ENCODE results near the gene CHP2. TPM values are rescaled to one million over a fixed set of nuclear protein-coding genes. Genes with fewer than 3 reads are reported as not detected.

CHP2 gene
- total and polyA plus RNA-seq, 4 experiments from 2014 or later = not detected

GRCh38 chr16:23785842-23786241 is 31.0 kb downstream of the CHP2 start:
- Mint-ChIP-seq H3K4me1 (no peaks in the 10 kb centered on the region), H3K36me3 (no peaks in the 10 kb centered on the region), H3K4me3 (no peak overlapping the region), H3K9me3 (peaks cover 0 to 2% (median 0%) of the 10 kb centered on the region in 8 donors), H3K27ac (peak overlapping the region in 1 of 7 donors; percentile 48), H3K27me3 (peaks cover 4 to 21% of the 10 kb centered on the region in 2 donors)
- CTCF ChIA-PET (ENCODE audit: partially characterized antibody) = no interaction called here
- Histone ChIP-seq H3K4me3 (ENCODE audit: low read length in 2 of 2) (no peak overlapping the region), H3K36me3 (ENCODE audit: insufficient read depth, low read length) (no peaks in the 10 kb centered on the region), H3K9me3 (ENCODE audit: control insufficient read depth in 1 of 2, low read length in 2 of 2) (no peaks in the 10 kb centered on the region), H3K4me1 (ENCODE audit: insufficient read depth, low read length) (no peaks in the 10 kb centered on the region), H3K27me3 (ENCODE audit: insufficient read depth, low read length) (no peaks in the 10 kb centered on the region), H3K27ac (ENCODE audit: low read depth, low read length) (no peak overlapping the region)
- intact Hi-C loops (cut with micrococcal nuclease) = no loop called here
- POLR2A ChIA-PET (ENCODE audit: partially characterized antibody) = no interaction called here
- DNase-seq = no peak

GRCh38 chr16:23786964-23787561 is 32.2 kb downstream of the CHP2 start:
- Histone ChIP-seq H3K4me1 (ENCODE audit: insufficient read depth, low read length) (no peaks in the 10 kb centered on the region), H3K27ac (ENCODE audit: low read depth, low read length) (no peak overlapping the region), H3K4me3 (ENCODE audit: low read length in 2 of 2) (no peak overlapping the region), H3K36me3 (ENCODE audit: insufficient read depth, low read length) (no peaks in the 10 kb centered on the region), H3K27me3 (ENCODE audit: insufficient read depth, low read length) (no peaks in the 10 kb centered on the region), H3K9me3 (ENCODE audit: control insufficient read depth in 1 of 2, low read length in 2 of 2) (no peaks in the 10 kb centered on the region)
- intact Hi-C loops (cut with micrococcal nuclease) = no loop called here
- ChIA-PET CTCF (ENCODE audit: partially characterized antibody) (no interaction called here), POLR2A (ENCODE audit: partially characterized antibody) (interaction anchor here (0.7 kb wide), 1 partner anchor 32 kb away, joined by 3 read pairs; no protein-coding TSS in a partner anchor)
- Mint-ChIP-seq H3K36me3 (no peaks in the 10 kb centered on the region), H3K27ac (no peak overlapping the region), H3K4me3 (no peak overlapping the region), H3K9me3 (peaks cover 0 to 2% (median 0%) of the 10 kb centered on the region in 8 donors), H3K4me1 (no peaks in the 10 kb centered on the region), H3K27me3 (peaks cover 4 to 19% of the 10 kb centered on the region in 2 donors)
- no peak for DNase-seq

- POLR2A ChIA-PET (ENCODE audit: partially characterized antibody) = no interaction called here
- H3K4me3 Mint-ChIP-seq = no peak overlapping the region
Measured at GRCh38 chr16:23788685-23789084, 33.9 kb downstream of the CHP2 start.

GRCh38 chr16:23795378-23795777 is 40.6 kb downstream of the CHP2 start:
- Mint-ChIP-seq H3K9me3 (no peaks in the 10 kb centered on the region), H3K27ac (peak overlapping the region in 1 of 7 donors; percentile 19)
- CTCF ChIA-PET (ENCODE audit: partially characterized antibody) = interaction anchor here (1.5 kb wide), 1 partner anchor 13 kb away, joined by 3 read pairs; no protein-coding TSS in a partner anchor

More at GRCh38 chr16:23788685-23789084, 33.9 kb downstream of the CHP2 start:
- no peaks in the 10 kb centered on the region for H3K4me1 ChIP-seq (ENCODE audit: insufficient read depth, low read length)
- CTCF ChIA-PET (ENCODE audit: partially characterized antibody) = no interaction called here
- no peaks in the 10 kb centered on the region for H3K9me3 ChIP-seq (ENCODE audit: control insufficient read depth in 1 of 2, low read length in 2 of 2)
- no peak for DNase-seq
- H3K27me3 Mint-ChIP-seq = peaks cover 4 to 13% of the 10 kb centered on the region in 2 donors
- no peaks in the 10 kb centered on the region for H3K4me1 Mint-ChIP-seq
- peaks cover 0 to 2% (median 0%) of the 10 kb centered on the region in 8 donors for H3K9me3 Mint-ChIP-seq
- no peak overlapping the region for H3K4me3 ChIP-seq (ENCODE audit: low read length in 2 of 2)
- no peak overlapping the region for H3K27ac ChIP-seq (ENCODE audit: low read depth, low read length)
- no peaks in the 10 kb centered on the region for H3K36me3 ChIP-seq (ENCODE audit: insufficient read depth, low read length)
- no peak overlapping the region for H3K27ac Mint-ChIP-seq
- intact Hi-C loops (cut with micrococcal nuclease) = no loop called here
- no peaks in the 10 kb centered on the region for H3K36me3 Mint-ChIP-seq
- no peaks in the 10 kb centered on the region for H3K27me3 ChIP-seq (ENCODE audit: insufficient read depth, low read length)

GRCh38 chr16:23796941-23797340 is 42.1 kb downstream of the CHP2 start:
- Histone ChIP-seq H3K4me3 (ENCODE audit: low read length in 2 of 2) (no peak overlapping the region), H3K27me3 (ENCODE audit: insufficient read depth, low read length) (no peaks in the 10 kb centered on the region), H3K9me3 (ENCODE audit: control insufficient read depth in 1 of 2, low read length in 2 of 2) (no peaks in the 10 kb centered on the region), H3K27ac (ENCODE audit: low read depth, low read length) (no peak overlapping the region), H3K36me3 (ENCODE audit: insufficient read depth, low read length) (no peaks in the 10 kb centered on the region), H3K4me1 (ENCODE audit: insufficient read depth, low read length) (no peaks in the 10 kb centered on the region)
- ChIA-PET CTCF (ENCODE audit: partially characterized antibody) (interaction anchor here (0.7 to 3.3 kb wide), 4 partner anchors 213 to 708 kb away, joined by 3 to 24 read pairs (median 11); no protein-coding TSS in a partner anchor), POLR2A (ENCODE audit: partially characterized antibody) (no interaction called here)
- DNase-seq = no peak
- Mint-ChIP-seq H3K27ac (no peak overlapping the region), H3K4me1 (peaks cover 0 to 3% (median 0%) of the 10 kb centered on the region in 4 donors), H3K9me3 (no peaks in the 10 kb centered on the region), H3K36me3 (no peaks in the 10 kb centered on the region), H3K27me3 (no peaks in the 10 kb centered on the region), H3K4me3 (no peak overlapping the region)
- intact Hi-C loops (cut with micrococcal nuclease) = no loop called here

More at GRCh38 chr16:23795378-23795777, 40.6 kb downstream of the CHP2 start:
- H3K36me3 ChIP-seq (ENCODE audit: insufficient read depth, low read length) = no peaks in the 10 kb centered on the region
- Mint-ChIP-seq H3K4me3 (no peak overlapping the region), H3K27me3 (no peaks in the 10 kb centered on the region), H3K4me1 (peaks cover 0 to under 1% (median 0%) of the 10 kb centered on the region in 4 donors), H3K36me3 (no peaks in the 10 kb centered on the region)
- intact Hi-C loops (cut with micrococcal nuclease) = no loop called here
- H3K9me3 ChIP-seq (ENCODE audit: control insufficient read depth in 1 of 2, low read length in 2 of 2) = no peaks in the 10 kb centered on the region
- no peaks in the 10 kb centered on the region for H3K27me3 ChIP-seq (ENCODE audit: insufficient read depth, low read length)
- POLR2A ChIA-PET (ENCODE audit: partially characterized antibody) = no interaction called here
- DNase-seq = no peak
- no peak overlapping the region for H3K27ac ChIP-seq (ENCODE audit: low read depth, low read length)
- no peaks in the 10 kb centered on the region for H3K4me1 ChIP-seq (ENCODE audit: insufficient read depth, low read length)
- no peak overlapping the region for H3K4me3 ChIP-seq (ENCODE audit: low read length in 2 of 2)

- H3K27me3 Mint-ChIP-seq = no peaks in the 10 kb centered on the region
- no peaks in the 10 kb centered on the region for H3K9me3 ChIP-seq (ENCODE audit: control insufficient read depth in 1 of 2, low read length in 2 of 2)
- CTCF ChIA-PET (ENCODE audit: partially characterized antibody) = interaction anchor here (0.7 to 12.2 kb wide), 17 partner anchors 27 to 703 kb away, joined by 3 to 472 read pairs (median 4); no protein-coding TSS in a partner anchor
- H3K4me1 ChIP-seq (ENCODE audit: insufficient read depth, low read length) = peaks cover 9% of the 10 kb centered on the region
- H3K4me1 Mint-ChIP-seq = peaks cover 8 to 11% (median 10%) of the 10 kb centered on the region in 4 donors
- intact Hi-C loops (cut with micrococcal nuclease) = loop anchor here (5.0 kb wide), 2 partner anchors 61 to 76 kb away; no protein-coding TSS in a partner anchor
- H3K27ac Mint-ChIP-seq = no peak overlapping the region
- H3K36me3 Mint-ChIP-seq = no peaks in the 10 kb centered on the region
- H3K9me3 Mint-ChIP-seq = no peaks in the 10 kb centered on the region
- H3K4me3 Mint-ChIP-seq = no peak overlapping the region
- H3K27me3 ChIP-seq (ENCODE audit: insufficient read depth, low read length) = no peaks in the 10 kb centered on the region
- peak; percentile 64 to 70 (median 66) for DNase-seq
- H3K27ac ChIP-seq (ENCODE audit: low read depth, low read length) = no peak overlapping the region
- no peak overlapping the region for H3K4me3 ChIP-seq (ENCODE audit: low read length in 2 of 2)
- POLR2A ChIA-PET (ENCODE audit: partially characterized antibody) = interaction anchor here (5.1 kb wide), 1 partner anchor 209 kb away, joined by 31 read pairs; no protein-coding TSS in a partner anchor
- H3K36me3 ChIP-seq (ENCODE audit: insufficient read depth, low read length) = no peaks in the 10 kb centered on the region
Measured at GRCh38 chr16:23801378-23801777, 46.6 kb downstream of the CHP2 start.

- Histone ChIP-seq H3K4me3 (ENCODE audit: low read length in 2 of 2) (no peak overlapping the region), H3K27me3 (ENCODE audit: insufficient read depth, low read length) (no peaks in the 10 kb centered on the region), H3K9me3 (ENCODE audit: control insufficient read depth in 1 of 2, low read length in 2 of 2) (no peaks in the 10 kb centered on the region), H3K27ac (ENCODE audit: low read depth, low read length) (no peak overlapping the region), H3K4me1 (ENCODE audit: insufficient read depth, low read length) (peaks cover 9% of the 10 kb centered on the region), H3K36me3 (ENCODE audit: insufficient read depth, low read length) (no peaks in the 10 kb centered on the region)
- peak overlapping the region in 1 of 7 donors; percentile 54 for H3K27ac Mint-ChIP-seq
- peaks cover 8 to 11% (median 10%) of the 10 kb centered on the region in 4 donors for H3K4me1 Mint-ChIP-seq
- CTCF ChIA-PET (ENCODE audit: partially characterized antibody) = interaction anchor here (0.6 to 12.2 kb wide), 38 partner anchors 9 to 701 kb away, joined by 3 to 472 read pairs (median 6); no protein-coding TSS in a partner anchor
- H3K4me3 Mint-ChIP-seq = no peak overlapping the region
- intact Hi-C loops (cut with micrococcal nuclease) = loop anchor here (1.0 to 5.0 kb wide), 8 partner anchors 35 to 702 kb away; no protein-coding TSS in a partner anchor
- no peaks in the 10 kb centered on the region for H3K27me3 Mint-ChIP-seq
- H3K9me3 Mint-ChIP-seq = no peaks in the 10 kb centered on the region
- no peak for DNase-seq
- H3K36me3 Mint-ChIP-seq = no peaks in the 10 kb centered on the region
- POLR2A ChIA-PET (ENCODE audit: partially characterized antibody) = interaction anchor here (0.6 to 5.1 kb wide), 10 partner anchors 24 to 1467 kb away, joined by 3 to 31 read pairs (median 6); no protein-coding TSS in a partner anchor
Measured at GRCh38 chr16:23802776-23803175, 48.0 kb downstream of the CHP2 start.
